Fibroblast of lung (primary cell): ENCODE data around the gene KBTBD6.

Source experiments
- CTCF ChIP-seq, 2 donors: IDR thresholded peaks in 1 of 2; conservative IDR thresholded peaks in 1 of 2; 1 replicate in 1 of 2; 2 replicates in 1 of 2; pipeline ENCODE4 v1.5.1; 2011 to 2012; ENCODE audit warnings: low read length in 2 of 2, control low read depth in 1 of 2, inconsistent platforms in 1 of 2, low read depth in 1 of 2, mild to moderate bottlenecking in 1 of 2
- EZH2 ChIP-seq: IDR thresholded peaks from 2 replicates; pipeline ENCODE4 v1.5.1; 2012; ENCODE audit warnings: low read length, control low read depth, mild to moderate bottlenecking; ENCODE audit errors: missing control alignments

- TF ChIP-seq CTCF (conservative IDR thresholded peaks at IDR 0.05 in 1 of 2, IDR thresholded peaks at IDR 0.05 in 1 of 2; ENCODE audit: low read depth in 1 of 2, low read length in 2 of 2), result no peak
- no peak for TF ChIP-seq EZH2
These were observed 4.6 kb upstream of the KBTBD6 start for GRCh38 chr13:41137241-41137640.
